Keratinocyte (primary cell): ENCODE measurements around the gene CRADD. TPM values are rescaled to one million over a fixed set of nuclear protein-coding genes. Genes with fewer than 3 reads are reported as not detected.

Experiments
- DNase-seq: peaks from one replicate; pipeline ENCODE4 v3.0.0-alpha.2; 2011; ENCODE audit warnings: low read depth, missing footprints, low spot score
- FAIRE-seq: peaks from 2 replicates; lab custom pipeline; 2011; peaks lifted over from hg19 to GRCh38; lab: Jason Lieb, UNC
- H2AFZ ChIP-seq: 2 replicates; pipeline ENCODE4 v1.6.0; 2012; ENCODE audit warnings: low read length, control low read depth, inconsistent platforms; ENCODE audit not compliant: control insufficient read depth
- H3K27ac ChIP-seq: 2 replicates; pipeline ENCODE4 v1.5.1; 2011; ENCODE audit warnings: low read length; ENCODE audit not compliant: control insufficient read depth, insufficient read depth
- H3K27me3 ChIP-seq: 3 replicates; pipeline ENCODE4 v1.6.0; 2011; ENCODE audit warnings: low read length; ENCODE audit not compliant: control insufficient read depth, insufficient read depth; ENCODE audit errors: extremely low read depth
- H3K36me3 ChIP-seq, 2 experiments: 2 replicates in 1 of 2; 3 replicates in 1 of 2; pipeline ENCODE4 v1.5.1; 2011; ENCODE audit warnings: low read length in 2 of 2, mild to moderate bottlenecking in 1 of 2; ENCODE audit not compliant: control insufficient read depth in 2 of 2, insufficient read depth in 2 of 2; ENCODE audit errors: extremely low read depth in 1 of 2
- H3K4me1 ChIP-seq: 3 replicates; pipeline ENCODE4 v1.5.1; 2011; ENCODE audit warnings: low read length; ENCODE audit not compliant: control insufficient read depth, insufficient read depth; ENCODE audit errors: extremely low read depth
- H3K4me2 ChIP-seq: 3 replicates; pipeline ENCODE4 v1.6.0; 2011; ENCODE audit warnings: low read depth, low read length; ENCODE audit not compliant: control insufficient read depth, insufficient read depth; ENCODE audit errors: extremely low read depth
- H3K4me3 ChIP-seq, 3 experiments: fragments of 200-600 bp in 1 of 3; sonication (generic) in 1 of 3; 2 replicates in 2 of 3; 3 replicates in 1 of 3; pipeline ENCODE4 v1.5.1; 2011 to 2016; ENCODE audit warnings: low read length in 3 of 3, mild to moderate bottlenecking in 3 of 3, control low read depth in 2 of 3, inconsistent platforms in 1 of 3, low read depth in 1 of 3, mixed read lengths in 1 of 3, mixed run types in 1 of 3, moderate library complexity in 1 of 3; ENCODE audit not compliant: control insufficient read depth in 2 of 3, insufficient read depth in 2 of 3; ENCODE audit errors: extremely low read depth in 1 of 3
- H3K79me2 ChIP-seq: 2 replicates; pipeline ENCODE4 v1.6.0; 2012; ENCODE audit warnings: low read length; ENCODE audit not compliant: control insufficient read depth, insufficient read depth
- H3K9ac ChIP-seq: 3 replicates; pipeline ENCODE4 v1.6.0; 2011; ENCODE audit warnings: low read length; ENCODE audit not compliant: control insufficient read depth, insufficient read depth; ENCODE audit errors: extremely low read depth
- H3K9me1 ChIP-seq: 3 replicates; pipeline ENCODE4 v1.6.0; 2011; ENCODE audit warnings: low read length; ENCODE audit not compliant: control insufficient read depth, insufficient read depth; ENCODE audit errors: extremely low read depth
- H3K9me3 ChIP-seq: 2 replicates; pipeline ENCODE4 v1.5.1; 2012; ENCODE audit warnings: low read depth, low read length; ENCODE audit not compliant: control insufficient read depth
- H4K20me1 ChIP-seq: 3 replicates; pipeline ENCODE4 v1.6.0; 2011; ENCODE audit warnings: low read length; ENCODE audit not compliant: control insufficient read depth, insufficient read depth; ENCODE audit errors: extremely low read depth
- EZH2 ChIP-seq: IDR thresholded peaks from one replicate; pipeline ENCODE4 v1.6.1; 2012; ENCODE audit warnings: inconsistent platforms, mild to moderate bottlenecking, low read length, moderate library complexity
- dilution Hi-C: fragments of 300-500 bp; cut with MboI; formaldehyde crosslinking; loops from one replicate; pipeline ENCODE4 v1.7.0; 2020; ENCODE audit warnings: low sequenced_read_pairs; ENCODE audit not compliant: extremely low pct_ligation_motif_present
- polyA plus RNA-seq, 5 experiments: library from polyadenylated mRNA; depleted of rRNA in 3 of 5; stranded (reverse) in 3 of 5; stranded (forward) in 1 of 5; unstranded in 1 of 5; fragments of >200 nt; gene quantifications; 1 replicate in 1 of 5; 2 replicates in 3 of 5; 3 replicates in 1 of 5; pipeline versions ENCODE4 v1.2.1 to v1.2.3, GENCODE V29; 2011 to 2012; ENCODE audit warnings: missing spikeins in 2 of 5, low read depth in 1 of 5, low replicate concordance in 1 of 5
- TF ChIP-seq, protein P1 (sequence below), 3 experiments: IDR thresholded peaks in 1 of 3; conservative IDR thresholded peaks in 1 of 3; optimal IDR thresholded peaks in 1 of 3; 2 replicates in 2 of 3; 3 replicates in 1 of 3; pipeline versions ENCODE3 to v1.5.1; 2011; ENCODE audit warnings: low read length in 3 of 3, mild to moderate bottlenecking in 3 of 3, moderate library complexity in 2 of 3, control low read depth in 1 of 3, inconsistent platforms in 1 of 3; ENCODE audit not compliant: insufficient read depth in 2 of 3; ENCODE audit errors: extremely low read depth in 1 of 3

CRADD gene
- polyA plus RNA-seq, 1 donor (not counting 4 experiments of a cell fraction or from before 2014, with no cell fraction given), result 11.2 TPM

DNA sequence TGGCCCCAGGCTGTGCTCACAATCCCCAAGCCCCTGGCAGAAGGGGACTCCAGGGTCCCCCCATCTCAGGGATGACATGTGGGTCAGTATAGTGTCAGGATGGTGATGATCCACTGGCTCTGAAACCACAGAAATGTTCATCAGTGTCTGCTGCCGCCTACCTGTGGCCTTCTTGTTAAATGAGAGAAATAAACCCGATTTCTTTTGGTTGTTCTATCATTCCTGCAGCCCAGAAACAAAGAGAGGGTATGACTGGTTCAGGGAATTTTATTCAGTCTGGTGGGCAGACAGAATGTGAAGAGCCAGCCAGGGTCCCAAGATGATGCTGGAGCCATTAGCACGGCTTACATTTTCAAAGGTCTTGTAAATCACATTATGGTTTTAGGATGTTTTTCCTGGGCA lies 86.6 kb downstream of the CRADD start:
- Histone ChIP-seq H3K36me3 (no peaks in the 10 kb centered on the region), H3K79me2 (no peaks in the 10 kb centered on the region), H3K27ac (no peak overlapping the region), H3K4me1 (peaks cover 14% of the 10 kb centered on the region), H3K9me1 (no peaks in the 10 kb centered on the region), H3K27me3 (no peaks in the 10 kb centered on the region), H3K4me3 (no peak overlapping the region), H3K9me3 (no peaks in the 10 kb centered on the region), H4K20me1 (no peaks in the 10 kb centered on the region), H3K9ac (no peak overlapping the region), H3K4me2 (no peak overlapping the region), H2AFZ (no peak overlapping the region)
- TF ChIP-seq, protein P1, sequence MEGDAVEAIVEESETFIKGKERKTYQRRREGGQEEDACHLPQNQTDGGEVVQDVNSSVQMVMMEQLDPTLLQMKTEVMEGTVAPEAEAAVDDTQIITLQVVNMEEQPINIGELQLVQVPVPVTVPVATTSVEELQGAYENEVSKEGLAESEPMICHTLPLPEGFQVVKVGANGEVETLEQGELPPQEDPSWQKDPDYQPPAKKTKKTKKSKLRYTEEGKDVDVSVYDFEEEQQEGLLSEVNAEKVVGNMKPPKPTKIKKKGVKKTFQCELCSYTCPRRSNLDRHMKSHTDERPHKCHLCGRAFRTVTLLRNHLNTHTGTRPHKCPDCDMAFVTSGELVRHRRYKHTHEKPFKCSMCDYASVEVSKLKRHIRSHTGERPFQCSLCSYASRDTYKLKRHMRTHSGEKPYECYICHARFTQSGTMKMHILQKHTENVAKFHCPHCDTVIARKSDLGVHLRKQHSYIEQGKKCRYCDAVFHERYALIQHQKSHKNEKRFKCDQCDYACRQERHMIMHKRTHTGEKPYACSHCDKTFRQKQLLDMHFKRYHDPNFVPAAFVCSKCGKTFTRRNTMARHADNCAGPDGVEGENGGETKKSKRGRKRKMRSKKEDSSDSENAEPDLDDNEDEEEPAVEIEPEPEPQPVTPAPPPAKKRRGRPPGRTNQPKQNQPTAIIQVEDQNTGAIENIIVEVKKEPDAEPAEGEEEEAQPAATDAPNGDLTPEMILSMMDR (optimal IDR thresholded peaks at IDR 0.05 in 1 of 3, IDR thresholded peaks at IDR 0.05 in 1 of 3, conservative IDR thresholded peaks at IDR 0.05 in 1 of 3; ENCODE audit: extremely low read depth in 1 of 3, insufficient read depth in 2 of 3, low read length in 3 of 3), result peak in 2 of 3 experiments; percentile 7 to 49
- TF ChIP-seq EZH2, result no peak
- dilution Hi-C loops, result no loop called here
- no peak for FAIRE-seq
- no peak for DNase-seq

DNA sequence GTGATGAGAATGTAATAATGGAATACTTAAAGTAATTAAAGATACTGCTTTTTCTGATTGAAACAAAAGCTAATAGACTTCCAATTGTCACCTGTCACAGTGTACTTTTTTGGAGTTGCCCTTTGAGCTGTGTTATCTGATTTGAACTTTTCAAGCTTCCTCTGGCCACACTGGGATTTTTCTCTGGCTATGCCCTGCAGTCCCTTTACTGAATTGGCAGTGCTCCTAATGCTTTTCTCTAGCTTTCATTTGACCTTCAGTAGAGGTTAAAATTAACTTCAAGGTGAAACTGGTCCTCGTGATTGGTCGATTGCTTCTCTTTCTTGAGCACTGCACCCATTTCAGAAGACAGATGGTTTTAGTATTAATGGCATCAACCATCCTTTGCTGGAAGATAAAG lies 89.2 kb downstream of the CRADD start:
- Histone ChIP-seq H3K27me3 (no peaks in the 10 kb centered on the region), H3K9ac (no peak overlapping the region), H4K20me1 (no peaks in the 10 kb centered on the region), H3K4me3 (no peak overlapping the region), H3K9me1 (no peaks in the 10 kb centered on the region), H3K79me2 (no peaks in the 10 kb centered on the region), H3K27ac (no peak overlapping the region), H3K4me1 (peaks cover 21% of the 10 kb centered on the region), H3K4me2 (no peak overlapping the region), H3K36me3 (no peaks in the 10 kb centered on the region), H3K9me3 (no peaks in the 10 kb centered on the region), H2AFZ (no peak overlapping the region)
- no peak for FAIRE-seq
- DNase-seq, result no peak
- no peak for TF ChIP-seq EZH2
- TF ChIP-seq, protein P1 (optimal IDR thresholded peaks at IDR 0.05 in 1 of 3, IDR thresholded peaks at IDR 0.05 in 1 of 3, conservative IDR thresholded peaks at IDR 0.05 in 1 of 3; ENCODE audit: extremely low read depth in 1 of 3, insufficient read depth in 2 of 3, low read length in 3 of 3), result no peak
- dilution Hi-C loops, result no loop called here
